Stomach (tissue), 4 donors: ENCODE data around the gene MRPL33.

Experiments used
- POLR2A ChIP-seq, 4 donors: fragments of 450-650 bp; IDR thresholded peaks; one replicate each; pipeline ENCODE4 v1.6.1; 2016; ENCODE audit warnings: antibody characterized with exemption in 4 of 4, control low read depth in 2 of 4, mild to moderate bottlenecking in 1 of 4, moderate library complexity in 1 of 4
- POLR2AphosphoS5 ChIP-seq, 3 donors: sonication (generic); formaldehyde crosslinking; IDR thresholded peaks; one replicate each; pipeline ENCODE4 v1.6.1; 2016; ENCODE audit warnings: antibody characterized with exemption in 3 of 3

DNA sequence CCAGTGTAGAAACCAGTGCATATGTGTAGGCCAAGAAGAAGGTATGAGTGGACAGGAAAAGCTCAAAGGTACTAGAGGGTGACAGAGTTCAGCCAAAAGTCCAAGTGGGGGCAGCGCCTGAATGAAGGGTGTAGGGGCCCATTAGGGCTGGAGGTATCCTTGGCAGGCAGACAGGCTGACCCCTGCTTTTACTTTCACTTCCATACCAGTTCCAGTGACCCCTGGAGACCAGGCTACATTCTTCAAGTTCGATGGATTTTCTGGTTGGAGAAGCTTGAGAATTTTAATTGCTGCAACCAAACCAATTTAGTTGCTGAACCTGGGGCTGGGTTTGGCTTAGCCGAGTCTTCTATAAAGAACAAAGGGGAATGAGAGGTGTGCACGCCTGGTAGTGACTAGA, 42.3 kb upstream of the MRPL33 start:
- TF ChIP-seq POLR2AphosphoS5 (IDR thresholded peaks at IDR 0.05): no peak
- no peak for TF ChIP-seq POLR2A (IDR thresholded peaks at IDR 0.05)
